ENCODE results near the gene SYNDIG1.

SYNDIG1 gene

GRCh38 chr20:24653306-24653705 lies 183.9 kb downstream of the SYNDIG1 start:
- DNase-seq (ENCODE audit: low read depth in 2 of 3, low spot score in 1 of 3) = no peak

GRCh38 chr20:24654425-24654824 lies 185.0 kb downstream of the SYNDIG1 start:
- no peak for DNase-seq (ENCODE audit: low read depth in 2 of 3, low spot score in 1 of 3)

GRCh38 chr20:24656391-24656790 lies 187.0 kb downstream of the SYNDIG1 start:
- no peak for DNase-seq (ENCODE audit: low read depth in 2 of 3, low spot score in 1 of 3)

- DNase-seq (ENCODE audit: low read depth in 2 of 3, low spot score in 1 of 3) = no peak
These were observed 187.8 kb downstream of the SYNDIG1 start for GRCh38 chr20:24657196-24657595.

GRCh38 chr20:24657878-24658620 lies 188.6 kb downstream of the SYNDIG1 start:
- DNase-seq (ENCODE audit: low read depth in 2 of 3, low spot score in 1 of 3) = no peak

GRCh38 chr20:24658920-24659660 lies 189.7 kb downstream of the SYNDIG1 start:
- no peak for DNase-seq (ENCODE audit: low read depth in 2 of 3, low spot score in 1 of 3)

- DNase-seq (ENCODE audit: low read depth in 2 of 3, low spot score in 1 of 3) = no peak
These were observed 190.4 kb downstream of the SYNDIG1 start for GRCh38 chr20:24659835-24660234.

- DNase-seq (ENCODE audit: low read depth in 2 of 3, low spot score in 1 of 3) = no peak
These were observed 191.2 kb downstream of the SYNDIG1 start for GRCh38 chr20:24660651-24661050.

- no peak for DNase-seq (ENCODE audit: low read depth in 2 of 3, low spot score in 1 of 3)
These were observed 191.8 kb downstream of the SYNDIG1 start for GRCh38 chr20:24661255-24661654.

GRCh38 chr20:24662322-24662721 lies 192.9 kb downstream of the SYNDIG1 start:
- no peak for DNase-seq (ENCODE audit: low read depth in 2 of 3, low spot score in 1 of 3)

GRCh38 chr20:24662752-24663365 lies 193.4 kb downstream of the SYNDIG1 start:
- no peak for DNase-seq (ENCODE audit: low read depth in 2 of 3, low spot score in 1 of 3)

GRCh38 chr20:24663496-24663895 lies 194.1 kb downstream of the SYNDIG1 start:
- DNase-seq (ENCODE audit: low read depth in 2 of 3, low spot score in 1 of 3) = no peak

GRCh38 chr20:24664266-24664986 lies 195.0 kb downstream of the SYNDIG1 start:
- no peak for DNase-seq (ENCODE audit: low read depth in 2 of 3, low spot score in 1 of 3)

GRCh38 chr20:24665196-24665595 lies 195.8 kb downstream of the SYNDIG1 start:
- DNase-seq (ENCODE audit: low read depth in 2 of 3, low spot score in 1 of 3) = no peak

GRCh38 chr20:24665741-24666191 lies 196.3 kb downstream of the SYNDIG1 start:
- DNase-seq (ENCODE audit: low read depth in 2 of 3, low spot score in 1 of 3) = no peak

GRCh38 chr20:24667689-24668383 lies 198.4 kb downstream of the SYNDIG1 start:
- DNase-seq (ENCODE audit: low read depth in 2 of 3, low spot score in 1 of 3) = no peak

- no peak for DNase-seq (ENCODE audit: low read depth in 2 of 3, low spot score in 1 of 3)
These were observed 198.9 kb downstream of the SYNDIG1 start for GRCh38 chr20:24668384-24668702.

- no peak for DNase-seq (ENCODE audit: low read depth in 2 of 3, low spot score in 1 of 3)
These were observed 199.4 kb downstream of the SYNDIG1 start for GRCh38 chr20:24668791-24669190.

GRCh38 chr20:24669701-24670100 lies 200.3 kb downstream of the SYNDIG1 start:
- no peak for DNase-seq (ENCODE audit: low read depth in 2 of 3, low spot score in 1 of 3)

- DNase-seq (ENCODE audit: low read depth in 2 of 3, low spot score in 1 of 3) = no peak
These were observed 201.0 kb downstream of the SYNDIG1 start for GRCh38 chr20:24670341-24670872.

- DNase-seq (ENCODE audit: low read depth in 2 of 3, low spot score in 1 of 3) = no peak
These were observed 201.6 kb downstream of the SYNDIG1 start for GRCh38 chr20:24670981-24671380.

Data from stimulated activated CD4-positive, alpha-beta T cell treated with anti-CD3 and anti-CD28 coated beads, Interleukin-12 subunit alpha, Interleukin-12 subunit beta, amount 100 ng/mL, for 48 hours (primary cell).